ENCODE results near the gene RHO.
"Not testable (repeated sequence)": the region's sequence is repeated elsewhere in the genome, so short reads cannot be mapped to it uniquely, and the experiment has no call there.

RHO gene

DNA sequence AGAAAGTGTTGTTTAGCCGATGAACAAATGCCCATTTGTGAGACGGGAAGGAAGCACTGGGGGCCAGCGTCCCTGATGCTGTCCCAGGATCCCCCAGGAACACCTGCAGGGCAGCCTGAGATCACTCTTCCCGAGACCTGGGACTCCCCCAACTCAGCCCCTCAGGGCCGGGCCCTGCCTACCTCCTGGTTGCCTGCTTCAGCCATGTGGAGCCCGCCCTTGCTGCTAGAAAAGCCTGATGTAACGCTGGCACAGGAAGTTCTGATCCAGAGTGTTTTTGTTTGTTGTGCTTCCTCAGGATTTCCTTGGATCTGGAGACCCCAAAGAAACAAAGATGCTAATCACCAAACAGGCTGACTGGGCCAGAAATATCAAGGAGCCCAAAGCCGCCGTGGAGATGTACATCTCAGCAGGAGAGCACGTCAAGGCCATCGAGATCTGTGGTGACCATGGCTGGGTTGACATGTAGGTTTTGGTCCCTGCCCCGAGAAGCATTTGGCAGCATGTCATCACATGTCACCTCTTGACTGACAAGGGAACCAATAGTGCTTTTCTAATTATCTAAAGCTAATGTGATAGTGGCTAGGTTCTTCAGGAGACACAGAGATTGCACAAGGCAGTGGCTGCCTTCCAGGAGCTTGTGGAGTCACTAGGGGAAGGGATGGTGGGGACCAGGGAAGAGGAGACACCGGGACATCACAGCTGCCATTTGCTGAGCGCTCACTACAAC lies 28.7 kb upstream of the RHO start:
- not testable (repeated sequence) for DNase-seq (ENCODE audit: low read depth)

DNA sequence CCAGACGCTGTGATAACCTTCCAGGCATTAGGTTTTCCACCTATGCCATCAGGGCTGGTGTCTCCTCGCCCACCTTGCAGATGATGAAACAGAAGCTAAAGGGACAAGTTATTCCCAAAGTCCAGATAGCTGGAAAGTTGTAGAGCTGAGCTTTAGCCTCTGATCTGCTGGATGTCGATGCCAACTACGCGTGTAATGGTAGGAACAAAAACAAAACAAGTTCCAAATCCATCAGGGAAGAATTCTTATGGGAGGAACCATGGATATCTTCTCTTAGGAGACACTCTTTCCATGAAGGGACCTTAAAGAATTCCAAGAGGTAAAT lies 28.1 kb upstream of the RHO start:
- DNase-seq (ENCODE audit: low read depth): no peak

- no peak for DNase-seq (ENCODE audit: low read depth)
Measured at GRCh38 chr3:129501630-129502029, 26.8 kb upstream of the RHO start.

GRCh38 chr3:129502641-129503408 lies 25.6 kb upstream of the RHO start:
- no peak for DNase-seq (ENCODE audit: low read depth)

DNA sequence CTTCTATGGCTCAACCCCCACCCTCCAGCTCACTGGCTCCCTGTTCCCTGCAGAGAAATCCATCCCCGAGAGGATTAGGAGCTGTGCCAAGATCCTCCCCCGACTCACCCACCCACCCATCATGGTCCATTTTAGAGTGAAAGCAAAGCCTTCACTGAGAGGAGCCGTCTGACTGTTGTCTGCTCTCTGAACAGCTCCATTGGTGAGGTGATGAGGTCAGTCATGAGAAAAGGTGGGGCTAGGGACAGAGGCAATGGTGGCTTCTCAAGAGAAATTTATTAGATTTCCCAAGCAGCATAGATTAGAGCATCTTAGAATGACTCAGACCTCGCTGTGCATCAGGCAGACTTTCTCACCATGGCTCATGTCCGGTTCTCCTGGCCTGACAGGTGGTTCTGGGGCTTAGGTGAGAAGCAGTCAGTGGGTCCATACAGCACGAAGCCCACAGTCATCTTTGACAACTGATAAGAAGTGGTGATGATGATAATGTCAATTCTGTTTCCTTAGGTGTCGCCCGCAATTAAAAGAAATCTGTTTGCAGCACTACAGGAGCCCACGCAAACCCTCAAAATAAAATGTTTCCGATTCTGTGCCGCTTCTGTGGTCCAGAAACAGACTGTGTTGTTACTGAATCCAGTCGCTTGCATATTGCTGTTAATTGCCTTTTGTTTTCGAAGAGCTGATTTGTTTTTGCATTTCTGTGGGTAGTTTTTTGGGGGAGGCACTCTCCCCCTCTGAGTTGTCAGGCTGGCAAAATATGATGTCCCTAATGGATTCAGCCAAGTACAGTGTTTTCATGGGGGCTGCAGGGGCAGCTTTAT lies 24.8 kb upstream of the RHO start:
- DNase-seq (ENCODE audit: low read depth): no peak

- no peak for DNase-seq (ENCODE audit: low read depth)
Measured at GRCh38 chr3:129504471-129505100, 23.9 kb upstream of the RHO start.

GRCh38 chr3:129505341-129505740 lies 23.1 kb upstream of the RHO start:
- DNase-seq (ENCODE audit: low read depth): no peak

DNA sequence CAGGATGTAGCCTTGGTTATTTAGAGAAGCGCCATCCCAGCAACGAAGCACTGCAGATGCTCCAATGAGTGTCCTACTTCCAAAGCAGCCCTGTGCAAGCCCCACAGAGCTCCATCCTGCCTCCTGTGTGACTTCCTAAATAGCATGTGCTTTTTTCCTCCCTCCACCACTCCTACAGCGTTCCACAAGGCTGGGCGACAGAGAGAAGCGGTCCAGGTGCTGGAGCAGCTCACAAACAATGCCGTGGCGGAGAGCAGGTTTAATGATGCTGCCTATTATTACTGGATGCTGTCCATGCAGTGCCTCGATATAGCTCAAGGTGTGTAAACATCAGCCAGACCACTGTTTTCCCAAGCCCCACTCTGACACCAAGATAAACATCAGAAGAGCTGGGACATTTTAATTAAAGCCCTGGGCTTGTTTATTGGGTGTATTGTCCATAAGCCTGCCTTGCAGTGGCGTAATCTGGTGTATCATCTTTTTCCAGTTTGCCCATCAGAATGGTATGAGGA lies 22.2 kb upstream of the RHO start:
- DNase-seq (ENCODE audit: low read depth): no peak

- no peak for DNase-seq (ENCODE audit: low read depth)
Measured at GRCh38 chr3:129507181-129507831, 21.1 kb upstream of the RHO start.

GRCh38 chr3:129512595-129512994 lies 15.8 kb upstream of the RHO start:
- no peak for DNase-seq (ENCODE audit: low read depth)

GRCh38 chr3:129513705-129514104 lies 14.7 kb upstream of the RHO start:
- DNase-seq (ENCODE audit: low read depth): no peak

GRCh38 chr3:129514110-129514509 lies 14.3 kb upstream of the RHO start:
- no peak for DNase-seq (ENCODE audit: low read depth)

- no peak for DNase-seq (ENCODE audit: low read depth)
Measured at GRCh38 chr3:129514563-129514962, 13.9 kb upstream of the RHO start.

- not testable (repeated sequence) for DNase-seq (ENCODE audit: low read depth)
Measured at GRCh38 chr3:129515108-129515820, 13.2 kb upstream of the RHO start.

- DNase-seq (ENCODE audit: low read depth): not testable (repeated sequence)
Measured at GRCh38 chr3:129515821-129516432, 12.5 kb upstream of the RHO start.

GRCh38 chr3:129517516-129517915 lies 10.9 kb upstream of the RHO start:
- no peak for DNase-seq (ENCODE audit: low read depth)

DNA sequence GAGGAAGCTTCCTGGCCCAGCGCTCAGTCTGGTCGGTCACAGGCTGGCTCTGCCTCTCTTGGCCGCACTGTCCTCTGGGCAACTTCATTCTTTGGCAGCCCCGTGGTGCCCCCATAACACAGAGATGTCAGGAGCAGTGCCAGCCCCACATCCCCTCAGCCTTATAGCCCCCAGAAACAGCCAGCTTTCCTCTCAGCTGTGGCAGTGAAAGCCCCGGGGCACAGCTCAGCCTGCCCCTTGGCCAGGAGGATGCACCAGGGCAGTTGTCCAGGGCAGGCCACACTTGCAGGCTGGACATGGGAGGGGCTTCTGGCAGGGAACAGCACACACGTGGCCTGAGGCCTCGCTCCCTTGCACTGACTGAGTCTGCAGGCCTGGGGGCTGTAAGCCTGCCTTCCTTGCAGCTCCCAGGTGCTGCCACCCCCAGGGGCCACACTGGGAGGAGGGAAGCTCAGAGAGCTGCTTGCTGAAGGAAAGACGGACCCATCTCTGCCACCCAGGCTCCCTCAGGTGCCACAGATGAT lies 10.3 kb upstream of the RHO start:
- no peak for DNase-seq (ENCODE audit: low read depth)

GRCh38 chr3:129518581-129518980 lies 9.9 kb upstream of the RHO start:
- no peak for DNase-seq (ENCODE audit: low read depth)

GRCh38 chr3:129519449-129519848 lies 9.0 kb upstream of the RHO start:
- no peak for DNase-seq (ENCODE audit: low read depth)
